H1 (cell line): Measurements from ENCODE around the gene GALC. TPM values are rescaled to one million over a fixed set of nuclear protein-coding genes. Genes with fewer than 3 reads are reported as not detected.

Experiments
- CTCF ChIA-PET: fragments of 300-600 bp; sonication (Branson Sonifier 250); formaldehyde crosslinking; loops from one replicate; lab custom pipeline; 2021; ENCODE audit not compliant: partially characterized antibody; lab: Charles Lee
- POLR2A ChIA-PET: fragments of 300-600 bp; sonication (Branson Sonifier 250); formaldehyde crosslinking; loops from one replicate; lab custom pipeline; 2021; ENCODE audit warnings: inconsistent platforms; ENCODE audit not compliant: partially characterized antibody; lab: Charles Lee
- DNase-seq, 2 experiments: peaks; one replicate each; pipeline versions ENCODE4 v3.0.0 to v3.0.0-alpha.2; 2010 to 2022; ENCODE audit warnings: low spot score in 2 of 2, low read depth in 1 of 2, mixed read lengths in 1 of 2
- FAIRE-seq: peaks from 2 replicates; lab custom pipeline; 2011; peaks lifted over from hg19 to GRCh38; lab: Jason Lieb, UNC
- H2AFZ ChIP-seq: 2 replicates; pipeline ENCODE4 v1.8.1; 2012; ENCODE audit warnings: low read length, inconsistent platforms
- H2AK5ac ChIP-seq: 2 replicates; pipeline ENCODE4 v1.6.1; 2013; ENCODE audit warnings: low read depth, low read length
- H2BK120ac ChIP-seq: replicated peaks from 2 replicates; pipeline ENCODE3; 2013; ENCODE audit warnings: low read depth, low read length, inconsistent platforms
- H2BK12ac ChIP-seq: 2 replicates; pipeline ENCODE4 v1.6.1; 2013; ENCODE audit warnings: low read depth, low read length
- H2BK15ac ChIP-seq: 2 replicates; pipeline ENCODE4 v1.6.1; 2013; ENCODE audit warnings: low read length
- H2BK20ac ChIP-seq: 2 replicates; pipeline ENCODE4 v1.6.1; 2013; ENCODE audit warnings: low read length
- H2BK5ac ChIP-seq: 2 replicates; pipeline ENCODE4 v1.6.1; 2013; ENCODE audit warnings: low read depth, low read length
- H3K14ac ChIP-seq: 2 replicates; pipeline ENCODE4 v1.6.1; 2013; ENCODE audit warnings: inconsistent platforms; ENCODE audit not compliant: insufficient read length
- H3K18ac ChIP-seq: 2 replicates; pipeline ENCODE4 v1.6.1; 2013; ENCODE audit warnings: low read length; ENCODE audit errors: extremely low read depth
- H3K23ac ChIP-seq: 2 replicates; pipeline ENCODE4 v1.6.1; 2013; ENCODE audit warnings: inconsistent platforms; ENCODE audit not compliant: insufficient read length
- H3K23me2 ChIP-seq: 2 replicates; pipeline ENCODE4 v1.6.1; 2013; ENCODE audit warnings: low read depth, low read length
- H3K27ac ChIP-seq: 2 replicates; pipeline ENCODE4 v1.6.1; 2011; ENCODE audit warnings: low read depth, low read length, inconsistent platforms
- H3K27me3 ChIP-seq, 4 experiments: replicated peaks in 1 of 4; 1 replicate in 1 of 4; 2 replicates in 3 of 4; pipeline versions ENCODE4 v1.6.1 to v1.8.1; 2011 to 2013; ENCODE audit warnings: low read length in 3 of 4, mild to moderate bottlenecking in 3 of 4, inconsistent platforms in 2 of 4, mixed read lengths in 2 of 4, moderate library complexity in 1 of 4; ENCODE audit not compliant: control insufficient read depth in 3 of 4, insufficient read depth in 3 of 4; ENCODE audit errors: extremely low read depth in 1 of 4
- H3K36me3 ChIP-seq, 4 experiments: 2 replicates each; pipeline versions ENCODE4 v1.6.1 to v1.8.1; 2011 to 2013; ENCODE audit warnings: mild to moderate bottlenecking in 4 of 4, low read length in 3 of 4, moderate library complexity in 2 of 4, control low read depth in 1 of 4, inconsistent platforms in 1 of 4; ENCODE audit not compliant: insufficient read depth in 4 of 4, control insufficient read depth in 2 of 4
- H3K4ac ChIP-seq: replicated peaks from 2 replicates; pipeline ENCODE3; 2013; ENCODE audit warnings: low read length, low read depth, mixed read lengths, inconsistent platforms; ENCODE audit not compliant: insufficient read length
- H3K4me1 ChIP-seq, 4 experiments: replicated peaks in 1 of 4; 1 replicate in 1 of 4; 2 replicates in 3 of 4; pipeline versions ENCODE4 v1.6.1 to v1.8.1; 2011 to 2013; ENCODE audit warnings: low read length in 3 of 4, inconsistent platforms in 2 of 4, mixed read lengths in 1 of 4; ENCODE audit not compliant: insufficient read depth in 4 of 4, control insufficient read depth in 3 of 4
- H3K4me2 ChIP-seq, 2 experiments: 2 replicates each; pipeline versions ENCODE4 v1.6.1 to v1.8.1; 2011 to 2013; ENCODE audit warnings: low read depth in 2 of 2, low read length in 2 of 2, control low read depth in 1 of 2, inconsistent platforms in 1 of 2, mild to moderate bottlenecking in 1 of 2; ENCODE audit not compliant: insufficient read depth in 1 of 2
- H3K4me3 ChIP-seq, 4 experiments: fragments of 200-600, 300-600 bp in 1 of 4; sonication (generic), shearing (Covaris generic), sonication (Bioruptor Twin) in 1 of 4; 2 replicates each; pipeline versions ENCODE4 v1.5.1 to v1.8.1; 2011 to 2016; ENCODE audit warnings: low read length in 4 of 4, low read depth in 3 of 4, control low read depth in 2 of 4, inconsistent platforms in 2 of 4, mild to moderate bottlenecking in 2 of 4, mixed read lengths in 1 of 4, moderate library complexity in 1 of 4; ENCODE audit not compliant: insufficient read depth in 2 of 4; ENCODE audit errors: extremely low read depth in 1 of 4
- H3K56ac ChIP-seq: replicated peaks from 2 replicates; pipeline ENCODE3; 2013; ENCODE audit warnings: low read depth, mild to moderate bottlenecking, mixed read lengths, low read length, inconsistent platforms; ENCODE audit not compliant: insufficient read length
- H3K79me1 ChIP-seq: 2 replicates; pipeline ENCODE4 v1.6.1; 2013; ENCODE audit warnings: low read depth, low read length, control low read depth
- H3K79me2 ChIP-seq, 2 experiments: 2 replicates each; pipeline versions ENCODE4 v1.6.1 to v1.8.1; 2012 to 2013; ENCODE audit warnings: low read length in 2 of 2, mild to moderate bottlenecking in 2 of 2, inconsistent platforms in 1 of 2; ENCODE audit not compliant: insufficient read depth in 2 of 2, control insufficient read depth in 1 of 2
- H3K9ac ChIP-seq, 4 experiments: replicated peaks in 1 of 4; 1 replicate in 1 of 4; 2 replicates in 3 of 4; pipeline versions ENCODE4 v1.6.1 to v1.8.1; 2011 to 2013; ENCODE audit warnings: low read depth in 3 of 4, low read length in 3 of 4, control low read depth in 2 of 4, mild to moderate bottlenecking in 2 of 4, moderate library complexity in 2 of 4, inconsistent platforms in 1 of 4; ENCODE audit errors: extremely low read depth in 1 of 4
- H3K9me3 ChIP-seq, 2 experiments: 2 replicates each; pipeline versions ENCODE4 v1.6.1 to v1.8.1; 2012 to 2013; ENCODE audit warnings: mild to moderate bottlenecking in 2 of 2, moderate library complexity in 2 of 2, control low read depth in 1 of 2, inconsistent platforms in 1 of 2, low read depth in 1 of 2, low read length in 1 of 2, mixed read lengths in 1 of 2; ENCODE audit not compliant: insufficient read depth in 2 of 2
- H4K20me1 ChIP-seq, 2 experiments: replicated peaks in 1 of 2; 2 replicates each; pipeline versions ENCODE3 to v1.8.1; 2011 to 2013; ENCODE audit warnings: inconsistent platforms in 2 of 2, low read length in 2 of 2, mild to moderate bottlenecking in 1 of 2; ENCODE audit not compliant: insufficient read depth in 2 of 2, control insufficient read depth in 1 of 2
- H4K5ac ChIP-seq: 2 replicates; pipeline ENCODE4 v1.6.1; 2013; ENCODE audit warnings: low read length, low read depth, mixed read lengths, inconsistent platforms; ENCODE audit not compliant: insufficient read length
- H4K8ac ChIP-seq: 2 replicates; pipeline ENCODE4 v1.8.0; 2013; ENCODE audit warnings: mild to moderate bottlenecking, moderate library complexity, low read length, inconsistent platforms; ENCODE audit not compliant: insufficient read depth; ENCODE audit errors: extremely low read depth
- H4K91ac ChIP-seq: replicated peaks from 2 replicates; pipeline ENCODE3; 2013; ENCODE audit warnings: low read length, mixed read lengths, inconsistent platforms; ENCODE audit not compliant: insufficient read length
- CHD2 ChIP-seq: IDR thresholded peaks from 2 replicates; pipeline ENCODE4 v1.6.1; 2012; ENCODE audit warnings: low read length, improper control_type of control experiment
- GABPA ChIP-seq: IDR thresholded peaks from 2 replicates; pipeline ENCODE4 v1.6.1; 2011; ENCODE audit warnings: mild to moderate bottlenecking, low read length, moderate library complexity, borderline replicate concordance; ENCODE audit not compliant: insufficient read depth
- NANOG ChIP-seq: IDR thresholded peaks from 2 replicates; pipeline ENCODE4 v1.6.1; 2011; ENCODE audit warnings: low read length, low read depth, mild to moderate bottlenecking, inconsistent platforms; ENCODE audit not compliant: insufficient read depth, poor library complexity, severe bottlenecking
- NRF1 ChIP-seq: IDR thresholded peaks from 2 replicates; pipeline ENCODE4 v1.6.1; 2011; ENCODE audit warnings: mild to moderate bottlenecking, low read depth, low read length, improper control_type of control experiment
- POLR2A ChIP-seq, 2 experiments: IDR thresholded peaks; 1 replicate in 1 of 2; 2 replicates in 1 of 2; pipeline ENCODE4 v1.6.1; 2011; ENCODE audit warnings: low read depth in 2 of 2, low read length in 2 of 2, mild to moderate bottlenecking in 2 of 2; ENCODE audit errors: control extremely low read depth in 1 of 2
- SUZ12 ChIP-seq: fragments of 200-600 bp; sonication (generic); IDR thresholded peaks from 2 replicates; pipeline ENCODE4 v1.6.1; 2012; ENCODE audit warnings: mild to moderate bottlenecking, inconsistent platforms, low read length, moderate library complexity, mixed read lengths
- WGBS, 2 experiments: shearing (Covaris generic) in 1 of 2; methylation state at CpG; one replicate each; pipeline versions ENCODE4 v1.1.6 to v1.1.7; 2013 to 2015; ENCODE audit warnings: low lambda C conversion rate in 2 of 2, mixed read lengths in 2 of 2, inconsistent platforms in 1 of 2, low coverage in 1 of 2, missing lambda C conversion rate in 1 of 2; ENCODE audit not compliant: insufficient replicate concordance in 2 of 2, insufficient coverage in 1 of 2, insufficient read length in 1 of 2; ENCODE audit errors: extremely low coverage in 1 of 2, missing lambda C conversion rate in 1 of 2; 5-methylcytosine and 5-hydroxymethylcytosine counted together
- polyA plus RNA-seq, 7 experiments: library from polyadenylated mRNA; depleted of rRNA in 3 of 7; stranded (reverse) in 5 of 7; unstranded in 2 of 7; fragments of >200 nt in 5 of 7; fragments of 200-250 nt in 2 of 7; gene quantifications; 1 replicate in 5 of 7; 2 replicates in 1 of 7; 4 replicates in 1 of 7; pipeline versions ENCODE4 v1.2.1 to v1.2.3, GENCODE V29; 2011 to 2013; ENCODE audit warnings: missing spikeins in 2 of 7, mixed read lengths in 2 of 7
- total RNA-seq: library from RNA; stranded (reverse); fragmentation: NEBNext Ultra II Directional; extraction: Animal tissue kit (Norgen Biotek cat#: 25700); gene quantifications from 2 replicates; pipeline ENCODE4 v1.2.1, GENCODE V29; 2021

GALC gene
- total and polyA plus RNA-seq, 2 of the 8 experiments (the other 6 are each of a cell fraction or from before 2014, with no cell fraction given): 6.1 to 12.3 TPM

GRCh38 chr14:87901236-87901635, 91.7 kb downstream of the GALC start:
- no peak overlapping the region for H4K5ac ChIP-seq
- no peaks in the 10 kb centered on the region for H3K27me3 ChIP-seq
- no peaks in the 10 kb centered on the region for H3K9me3 ChIP-seq
- no peak overlapping the region for H3K14ac ChIP-seq
- CTCF ChIA-PET: interaction anchor here (1.0 to 8.3 kb wide), 3 partner anchors 13 to 96 kb away, joined by 3 to 62 read pairs (median 3); no protein-coding TSS in a partner anchor
- no peaks in the 10 kb centered on the region for H3K79me1 ChIP-seq
- H2BK120ac ChIP-seq: no peak overlapping the region
- no peak overlapping the region for H2BK5ac ChIP-seq
- H2AK5ac ChIP-seq: no peak overlapping the region
- no peaks in the 10 kb centered on the region for H4K20me1 ChIP-seq
- no peak overlapping the region for H3K18ac ChIP-seq
- DNase-seq (no peak), FAIRE-seq (no peak)
- no peak overlapping the region for H2BK12ac ChIP-seq
- H3K56ac ChIP-seq: no peak overlapping the region
- H3K4me1 ChIP-seq: no peaks in the 10 kb centered on the region
- no peak overlapping the region for H2AFZ ChIP-seq
- no peaks in the 10 kb centered on the region for H3K36me3 ChIP-seq
- H3K9ac ChIP-seq: no peak overlapping the region
- H4K8ac ChIP-seq: no peak overlapping the region
- H3K23me2 ChIP-seq: no peaks in the 10 kb centered on the region
- POLR2A ChIA-PET: no interaction called here
- H3K4me2 ChIP-seq: no peak overlapping the region
- no peak overlapping the region for H3K27ac ChIP-seq
- H3K23ac ChIP-seq: no peak overlapping the region
- 92% methylated on average over 3 of the region's 3 CpGs; no CpG with 5 or more reads in 1 of the 2 experiments for WGBS, 2 experiments
- no peak overlapping the region for H3K4ac ChIP-seq
- no peak overlapping the region for H2BK20ac ChIP-seq
- H3K4me3 ChIP-seq: no peak overlapping the region
- TF ChIP-seq CHD2: no peak
- TF ChIP-seq SUZ12: no peak
- TF ChIP-seq POLR2A (IDR thresholded peaks at IDR 0.05; ENCODE audit: control extremely low read depth in 1 of 2, low read depth in 2 of 2, low read length in 2 of 2): no peak
- TF ChIP-seq GABPA: no peak
- TF ChIP-seq NANOG: no peak
- TF ChIP-seq NRF1: no peak
- H2BK15ac ChIP-seq: no peak overlapping the region
- no peak overlapping the region for H4K91ac ChIP-seq
- H3K79me2 ChIP-seq: no peaks in the 10 kb centered on the region
